Activated CD4-positive, CD25-positive, alpha-beta regulatory T cell treated with anti-CD3 and anti-CD28 coated beads, Interleukin-2, amount 50 U/mL, for 16 hours (primary cell): ENCODE results near the gene STK11.

Experiments used
- DNase-seq: peaks from one replicate; pipeline ENCODE4 v3.0.0-alpha.2; 2020; ENCODE audit warnings: low read depth, low spot score

STK11 gene

GRCh38 chr19:1261798-1262622 lies 56.4 kb downstream of the STK11 start:
- DNase-seq, result no peak

GRCh38 chr19:1262623-1263123 lies 57.1 kb downstream of the STK11 start:
- DNase-seq, result no peak

- no peak for DNase-seq
Observed at GRCh38 chr19:1263188-1263587, 57.6 kb downstream of the STK11 start.

GRCh38 chr19:1264801-1265614 lies 59.4 kb downstream of the STK11 start:
- no peak for DNase-seq

- no peak for DNase-seq
Observed at GRCh38 chr19:1265615-1266128, 60.1 kb downstream of the STK11 start.

- no peak for DNase-seq
Observed at GRCh38 chr19:1266129-1266915, 60.7 kb downstream of the STK11 start.

GRCh38 chr19:1266916-1267476 lies 61.4 kb downstream of the STK11 start:
- no peak for DNase-seq

DNA sequence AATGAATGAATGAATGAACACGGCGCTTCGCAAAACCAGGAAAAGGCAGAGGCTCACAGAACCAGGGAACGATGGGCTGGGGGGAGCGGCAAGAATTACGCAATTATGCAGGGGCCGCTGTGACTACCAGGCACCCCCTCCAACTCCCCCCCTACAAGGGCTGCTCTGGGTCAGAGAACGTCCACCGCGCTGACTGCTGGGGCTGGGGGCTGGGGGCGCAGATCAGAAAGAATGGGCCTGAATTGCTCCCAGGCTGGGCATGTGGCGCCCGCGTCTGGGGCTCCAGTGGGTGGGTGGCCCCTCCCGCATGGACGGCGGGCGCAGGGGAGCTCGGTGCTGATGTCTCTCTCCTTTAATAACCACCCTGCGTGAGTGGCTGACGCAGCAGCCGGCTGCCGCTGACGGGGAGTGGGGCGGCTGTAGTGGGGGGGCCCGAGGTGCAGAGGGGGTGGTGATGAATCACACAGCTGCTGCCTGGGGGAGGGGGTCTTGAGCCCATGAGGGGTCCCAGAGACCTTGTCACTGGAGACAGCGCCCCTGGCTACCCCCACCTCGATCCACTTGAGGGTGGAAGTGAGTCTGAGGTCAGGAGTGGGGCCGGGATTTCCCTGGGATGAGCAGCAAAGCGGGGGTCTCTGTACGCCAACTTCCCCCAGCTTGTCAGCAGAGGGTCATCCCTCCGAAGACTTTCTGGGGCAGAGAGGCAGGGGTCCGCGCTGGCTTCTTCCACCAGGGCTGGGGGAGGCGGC lies 62.1 kb downstream of the STK11 start:
- no peak for DNase-seq

DNA sequence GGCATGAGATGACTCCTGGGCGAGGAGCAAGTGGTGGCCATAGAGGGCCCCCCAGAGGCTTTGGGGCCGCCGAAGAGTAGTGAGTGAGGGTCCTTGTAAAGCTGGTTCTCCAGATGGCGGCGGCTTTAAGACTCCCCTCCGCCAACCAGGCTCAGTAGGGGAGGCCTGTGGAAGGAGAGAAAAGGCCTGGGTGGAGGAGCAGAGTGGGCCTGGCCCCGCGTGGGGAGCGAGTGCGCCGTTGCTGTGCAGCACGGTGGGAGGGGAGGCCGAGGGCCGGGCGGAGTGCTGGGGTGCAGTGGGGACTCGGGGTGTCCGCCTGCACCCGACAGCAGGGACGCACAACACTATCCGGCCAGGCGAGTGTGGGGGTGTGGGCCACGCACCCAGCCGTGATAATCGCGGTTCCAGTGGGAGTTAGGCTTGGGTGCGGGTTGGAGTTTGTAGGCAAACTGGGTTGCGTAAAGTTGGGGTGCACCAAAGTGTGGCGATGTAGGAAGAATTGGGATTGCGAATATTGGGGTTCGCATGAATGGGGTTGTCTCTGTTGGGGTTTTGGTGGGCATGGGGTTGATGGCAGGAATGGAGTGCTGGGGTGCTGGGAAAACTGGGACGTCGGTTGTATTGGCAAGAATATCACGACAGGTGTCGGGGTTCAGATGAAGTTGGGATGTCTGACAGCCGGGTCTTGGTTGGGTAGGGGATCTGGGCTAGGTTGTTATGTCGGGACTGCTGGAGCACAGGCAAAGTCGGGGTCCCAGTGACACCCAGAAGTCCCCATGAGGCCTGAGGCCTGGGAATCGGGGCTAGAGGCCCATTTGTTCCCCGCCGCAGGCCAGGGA lies 62.9 kb downstream of the STK11 start:
- DNase-seq, result no peak

DNA sequence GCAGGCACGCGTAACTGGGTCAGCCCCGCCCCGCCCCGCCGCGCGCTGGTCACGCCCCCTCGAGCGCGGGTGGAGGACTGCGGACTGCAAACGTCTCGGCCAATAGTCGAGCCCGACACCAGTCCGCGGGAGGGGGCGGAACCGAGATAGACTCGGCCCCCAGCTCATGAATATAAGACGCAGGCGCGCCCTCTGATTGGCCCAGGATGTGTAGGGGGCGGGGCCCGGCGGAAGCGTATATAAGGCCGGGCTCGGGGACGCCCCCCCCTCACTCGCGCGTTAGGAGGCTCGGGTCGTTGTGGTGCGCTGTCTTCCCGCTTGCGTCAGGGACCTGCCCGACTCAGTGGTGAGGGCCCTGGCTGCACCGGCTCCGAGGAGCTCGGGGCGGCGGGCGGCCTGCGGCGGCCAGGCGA lies 63.5 kb downstream of the STK11 start, which contains the start of gene CIRBP:
Gene CIRBP, plus strand, starts transcription at position 268 of the 413 bp plus-strand sequence. CDS start 1,602 bp downstream, outside the sequence.
- peak; percentile 99 for DNase-seq

- DNase-seq, result peak; percentile 79
Observed at GRCh38 chr19:1269478-1270212, 64.1 kb downstream of the STK11 start.

GRCh38 chr19:1270213-1270853 lies 64.8 kb downstream of the STK11 start:
- no peak for DNase-seq

DNA sequence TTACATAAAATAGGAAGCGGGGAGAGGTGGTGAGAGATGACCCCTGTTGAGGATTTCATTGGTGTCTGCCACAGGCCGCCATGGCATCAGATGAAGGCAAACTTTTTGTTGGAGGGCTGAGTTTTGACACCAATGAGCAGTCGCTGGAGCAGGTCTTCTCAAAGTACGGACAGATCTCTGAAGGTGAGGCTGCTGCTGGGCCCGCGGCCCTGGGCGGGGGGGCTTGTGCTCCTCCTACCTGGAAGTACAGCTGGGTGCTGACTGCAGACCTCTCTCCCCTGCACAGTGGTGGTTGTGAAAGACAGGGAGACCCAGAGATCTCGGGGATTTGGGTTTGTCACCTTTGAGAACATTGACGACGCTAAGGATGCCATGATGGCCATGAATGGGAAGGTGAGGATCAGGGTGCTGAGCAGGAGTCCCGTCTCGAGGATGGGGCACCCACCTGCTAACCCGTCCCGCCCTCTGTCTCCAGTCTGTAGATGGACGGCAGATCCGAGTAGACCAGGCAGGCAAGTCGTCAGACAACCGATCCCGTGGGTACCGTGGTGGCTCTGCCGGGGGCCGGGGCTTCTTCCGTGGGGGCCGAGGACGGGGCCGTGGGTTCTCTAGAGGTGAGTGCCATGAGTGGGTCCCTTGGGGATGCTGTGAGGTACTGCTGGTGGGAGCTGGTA lies 65.4 kb downstream of the STK11 start:
- DNase-seq, result no peak

DNA sequence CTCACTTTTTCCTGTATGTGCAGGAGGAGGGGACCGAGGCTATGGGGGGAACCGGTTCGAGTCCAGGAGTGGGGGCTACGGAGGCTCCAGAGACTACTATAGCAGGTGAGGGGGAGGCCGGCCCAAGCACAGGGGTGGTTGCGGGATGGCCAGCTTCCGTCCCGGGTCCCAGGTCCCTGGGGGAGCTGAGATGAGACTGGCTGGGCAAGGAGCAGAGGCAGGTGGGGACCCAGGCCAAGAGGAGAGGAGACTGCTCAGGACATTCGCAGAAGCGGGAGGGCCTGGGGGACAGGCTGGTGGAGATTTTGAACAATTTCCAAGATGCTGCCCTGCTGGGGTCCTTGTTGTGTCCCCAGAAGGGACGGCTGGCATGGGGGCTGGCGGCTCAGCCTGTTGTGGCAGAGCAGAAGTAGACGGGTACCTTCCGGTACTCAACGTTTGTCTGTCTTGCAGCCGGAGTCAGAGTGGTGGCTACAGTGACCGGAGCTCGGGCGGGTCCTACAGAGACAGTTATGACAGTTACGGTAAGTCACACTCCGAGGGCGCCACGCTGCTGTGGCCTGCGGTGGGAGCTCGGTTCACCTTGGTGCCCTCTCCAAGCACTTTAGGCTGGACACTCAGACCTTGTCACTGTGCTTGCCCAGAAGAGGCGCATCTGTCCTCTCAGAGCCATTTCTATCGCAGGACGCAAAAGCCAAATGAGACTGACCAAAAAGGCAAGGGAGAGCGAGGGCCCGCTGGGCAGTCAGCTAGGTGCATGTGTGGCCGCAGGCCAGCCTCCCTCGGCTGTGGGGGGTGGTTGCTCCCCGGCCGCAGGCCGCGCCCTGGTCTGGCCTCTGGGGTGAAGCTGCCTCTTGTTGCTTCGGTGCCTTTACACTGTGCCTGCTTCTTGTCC lies 66.2 kb downstream of the STK11 start:
- DNase-seq, result no peak

DNA sequence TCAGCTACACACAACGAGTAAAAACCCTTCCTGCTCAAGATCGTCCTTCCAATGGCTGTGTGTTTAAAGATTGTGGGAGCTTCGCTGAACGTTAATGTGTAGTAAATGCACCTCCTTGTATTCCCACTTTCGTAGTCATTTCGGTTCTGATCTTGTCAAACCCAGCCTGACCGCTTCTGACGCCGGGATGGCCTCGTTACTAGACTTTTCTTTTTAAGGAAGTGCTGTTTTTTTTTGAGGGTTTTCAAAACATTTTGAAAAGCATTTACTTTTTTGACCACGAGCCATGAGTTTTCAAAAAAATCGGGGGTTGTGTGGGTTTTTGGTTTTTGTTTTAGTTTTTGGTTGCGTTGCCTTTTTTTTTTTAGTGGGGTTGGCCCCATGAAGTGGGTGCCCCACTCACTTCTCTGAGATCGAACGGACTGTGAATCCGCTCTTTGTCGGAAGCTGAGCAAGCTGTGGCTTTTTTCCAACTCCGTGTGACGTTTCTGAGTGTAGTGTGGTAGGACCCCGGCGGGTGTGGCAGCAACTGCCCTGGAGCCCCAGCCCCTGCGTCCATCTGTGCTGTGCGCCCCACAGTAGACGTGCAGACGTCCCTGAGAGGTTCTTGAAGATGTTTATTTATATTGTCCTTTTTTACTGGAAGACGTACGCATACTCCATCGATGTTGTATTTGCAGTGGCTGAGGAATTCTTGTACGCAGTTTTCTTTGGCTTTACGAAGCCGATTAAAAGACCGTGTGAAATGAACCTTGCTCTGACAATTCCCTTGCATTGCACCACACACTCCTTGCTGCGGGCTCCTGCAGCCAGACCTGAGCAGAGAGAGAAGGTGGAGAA lies 67.1 kb downstream of the STK11 start:
- DNase-seq, result no peak
